T-cell (primary cell): ENCODE measurements around the gene MAPK8. TPM values are rescaled to one million over a fixed set of nuclear protein-coding genes. Genes with fewer than 3 reads are reported as not detected.

ENCODE experiments used
- ATAC-seq, 4 experiments: fragments of 200-7000 bp in 3 of 4; fragments of 150-1000 bp in 1 of 4; cut with Tn5 transposase; replicated peaks in 1 of 4; 1 replicate in 3 of 4; 2 replicates in 1 of 4; pipeline ENCODE4 v1.10.0; 2021; ENCODE audit warnings: moderate library complexity in 3 of 4, mild to moderate bottlenecking in 2 of 4, moderate number of reproducible peaks in 1 of 4
- CTCF ChIA-PET, 2 donors: fragments of 300-600 bp; sonication (Branson Sonifier 250); formaldehyde crosslinking; loops; one replicate each; lab custom pipeline; 2022; ENCODE audit warnings: antibody characterized with exemption in 2 of 2; lab: Charles Lee
- POLR2A ChIA-PET, 2 donors: fragments of 300-600 bp; sonication (Branson Sonifier 250); formaldehyde crosslinking; loops; one replicate each; lab custom pipeline; 2022; ENCODE audit warnings: antibody characterized with exemption in 2 of 2; lab: Charles Lee
- DNase-seq, 35 experiments: peaks; one replicate each; pipeline versions ENCODE4 v3.0.0 to v3.0.0-alpha.2; 2013 to 2023
- H3K27ac ChIP-seq: one replicate; pipeline ENCODE4 v1.5.1; 2013; ENCODE audit warnings: low read length
- H3K27me3 ChIP-seq, 2 experiments: replicated peaks in 1 of 2; 1 replicate in 1 of 2; 2 replicates in 1 of 2; pipeline versions ENCODE4 v1.6.1 to v1.7.0; 2013; ENCODE audit warnings: low read length in 1 of 2, mixed read lengths in 1 of 2; ENCODE audit not compliant: control insufficient read depth in 2 of 2, insufficient read depth in 2 of 2; ENCODE audit errors: extremely low read depth in 1 of 2
- H3K36me3 ChIP-seq, 2 donors: 1 replicate in 1 of 2; 2 replicates in 1 of 2; pipeline versions ENCODE4 v1.6.1 to v1.7.0; 2013; ENCODE audit warnings: low read length in 1 of 2; ENCODE audit not compliant: control insufficient read depth in 2 of 2, insufficient read depth in 1 of 2; ENCODE audit errors: extremely low read depth in 1 of 2
- H3K4me1 ChIP-seq, 2 experiments: 1 replicate in 1 of 2; 2 replicates in 1 of 2; pipeline versions ENCODE4 v1.6.1 to v1.7.0; 2013; ENCODE audit warnings: low read length in 2 of 2, mixed read lengths in 1 of 2; ENCODE audit not compliant: insufficient read depth in 2 of 2, control insufficient read depth in 1 of 2; ENCODE audit errors: extremely low read depth in 1 of 2
- H3K4me3 ChIP-seq, 2 donors: 1 replicate in 1 of 2; 2 replicates in 1 of 2; pipeline versions ENCODE4 v1.5.1 to v1.7.0; 2013; ENCODE audit warnings: mild to moderate bottlenecking in 2 of 2, low read length in 1 of 2, moderate library complexity in 1 of 2; ENCODE audit not compliant: control insufficient read depth in 1 of 2; ENCODE audit errors: extremely low read depth in 1 of 2
- H3K9me3 ChIP-seq: 2 replicates; pipeline ENCODE4 v1.7.0; 2013
- H3K27ac Mint-ChIP-seq, 2 donors: one replicate each; pipeline ENCODE4 v1.8.0; 2020 to 2021; ENCODE audit warnings: mild to moderate bottlenecking in 2 of 2, mixed read lengths in 2 of 2
- H3K27me3 Mint-ChIP-seq, 2 donors: one replicate each; pipeline ENCODE4 v1.8.0; 2021 to 2022; ENCODE audit warnings: mixed read lengths in 2 of 2
- H3K36me3 Mint-ChIP-seq: one replicate; pipeline ENCODE4 v1.8.0; 2021; ENCODE audit warnings: mixed read lengths
- H3K4me1 Mint-ChIP-seq, 3 donors: one replicate each; pipeline ENCODE4 v1.8.0; 2020 to 2022; ENCODE audit warnings: mixed read lengths in 3 of 3, mild to moderate bottlenecking in 1 of 3
- H3K4me3 Mint-ChIP-seq, 3 donors: one replicate each; pipeline ENCODE4 v1.8.0; 2020 to 2022; ENCODE audit warnings: mild to moderate bottlenecking in 3 of 3, mixed read lengths in 3 of 3, moderate library complexity in 3 of 3
- H3K9me3 Mint-ChIP-seq, 3 donors: one replicate each; pipeline ENCODE4 v1.8.0; 2020 to 2022; ENCODE audit warnings: mixed read lengths in 3 of 3
- WGBS: methylation state at CpG from one replicate; pipeline ENCODE4 v1.1.5; 2013; ENCODE audit warnings: missing lambda C conversion rate; ENCODE audit not compliant: insufficient coverage; 5-methylcytosine and 5-hydroxymethylcytosine counted together
- total RNA-seq, 35 experiments: library from RNA in 6 of 35; stranded (reverse) in 6 of 35; fragments of 120-200 nt in 1 of 35; gene quantifications; one replicate each; pipeline versions ENCODE4 v1.2.1 to v1.2.4 and lab custom pipeline; 2013 to 2026

MAPK8 gene
- total RNA-seq, 5 donors from 2014 or later (not counting 1 experiment from before 2014, with no cell fraction given): 35.7 to 49.7 (median 42.4) TPM

- no peak overlapping the region for H3K4me3 ChIP-seq
- H3K27me3 ChIP-seq: peaks cover 0 to 6% of the 10 kb centered on the region in 2 experiments
- ChIA-PET POLR2A (no interaction called here), CTCF (no interaction called here)
- no peak overlapping the region for H3K27ac Mint-ChIP-seq
- no peaks in the 10 kb centered on the region for H3K9me3 Mint-ChIP-seq
- H3K36me3 Mint-ChIP-seq: no peaks in the 10 kb centered on the region
- WGBS: no CpG with 5 or more reads among the region's 3 CpGs
- H3K4me1 ChIP-seq: no peaks in the 10 kb centered on the region
- H3K4me1 Mint-ChIP-seq: no peaks in the 10 kb centered on the region
- no peaks in the 10 kb centered on the region for H3K9me3 ChIP-seq
- no peaks in the 10 kb centered on the region for H3K36me3 ChIP-seq
- peaks cover 0 to 4% of the 10 kb centered on the region in 2 donors for H3K27me3 Mint-ChIP-seq
- no peak overlapping the region for H3K4me3 Mint-ChIP-seq
- ATAC-seq: no peak
- no peak overlapping the region for H3K27ac ChIP-seq
- DNase-seq: no peak
Measured at GRCh38 chr10:48472501-48473069, 166.1 kb downstream of the MAPK8 start.

- no CpG with 5 or more reads among the region's 5 CpGs for WGBS
- Histone ChIP-seq H3K4me3 (no peak overlapping the region), H3K4me1 (no peaks in the 10 kb centered on the region), H3K27ac (no peak overlapping the region), H3K36me3 (no peaks in the 10 kb centered on the region), H3K9me3 (no peaks in the 10 kb centered on the region), H3K27me3 (peaks cover 0 to 13% of the 10 kb centered on the region in 2 experiments)
- ChIA-PET CTCF (no interaction called here), POLR2A (no interaction called here)
- no peaks in the 10 kb centered on the region for H3K36me3 Mint-ChIP-seq
- H3K4me1 Mint-ChIP-seq: no peaks in the 10 kb centered on the region
- ATAC-seq (no peak), DNase-seq (peak in 1 of 35 experiments; percentile 5)
- peaks cover 0 to 8% of the 10 kb centered on the region in 2 donors for H3K27me3 Mint-ChIP-seq
- no peaks in the 10 kb centered on the region for H3K9me3 Mint-ChIP-seq
- no peak overlapping the region for H3K4me3 Mint-ChIP-seq
- H3K27ac Mint-ChIP-seq: no peak overlapping the region
Measured at GRCh38 chr10:48473704-48474103, 167.2 kb downstream of the MAPK8 start.

- H3K4me3 ChIP-seq: no peak overlapping the region
- Mint-ChIP-seq H3K4me1 (no peaks in the 10 kb centered on the region), H3K9me3 (no peaks in the 10 kb centered on the region), H3K4me3 (no peak overlapping the region), H3K27me3 (peaks cover 3 to 8% of the 10 kb centered on the region in 2 donors), H3K27ac (no peak overlapping the region), H3K36me3 (no peaks in the 10 kb centered on the region)
- CTCF ChIA-PET: no interaction called here
- H3K4me1 ChIP-seq: no peaks in the 10 kb centered on the region
- 82% methylated on average over 1 of the region's 3 CpGs for WGBS
- no peak for DNase-seq
- H3K27ac ChIP-seq: no peak overlapping the region
- POLR2A ChIA-PET: no interaction called here
- no peaks in the 10 kb centered on the region for H3K36me3 ChIP-seq
- H3K9me3 ChIP-seq: no peaks in the 10 kb centered on the region
- ATAC-seq: no peak
- peaks cover 0 to 23% of the 10 kb centered on the region in 2 experiments for H3K27me3 ChIP-seq
Measured at GRCh38 chr10:48474765-48475365, 168.4 kb downstream of the MAPK8 start.

- Mint-ChIP-seq H3K27ac (no peak overlapping the region), H3K4me1 (no peaks in the 10 kb centered on the region), H3K4me3 (no peak overlapping the region), H3K27me3 (peaks cover 3 to 11% of the 10 kb centered on the region in 2 donors), H3K9me3 (no peaks in the 10 kb centered on the region), H3K36me3 (no peaks in the 10 kb centered on the region)
- Histone ChIP-seq H3K27ac (no peak overlapping the region), H3K36me3 (no peaks in the 10 kb centered on the region), H3K9me3 (no peaks in the 10 kb centered on the region), H3K4me1 (no peaks in the 10 kb centered on the region), H3K27me3 (peaks cover 0 to 27% of the 10 kb centered on the region in 2 experiments), H3K4me3 (no peak overlapping the region)
- no peak for ATAC-seq
- ChIA-PET POLR2A (no interaction called here), CTCF (no interaction called here)
- WGBS: 85% methylated on average over 4 of the region's 4 CpGs
- DNase-seq: no peak
Measured at GRCh38 chr10:48475943-48476278, 169.4 kb downstream of the MAPK8 start.

GRCh38 chr10:48476279-48476982 lies 170.0 kb downstream of the MAPK8 start:
- CTCF ChIA-PET: no interaction called here
- Histone ChIP-seq H3K4me3 (no peak overlapping the region), H3K27me3 (peaks cover 0 to 30% of the 10 kb centered on the region in 2 experiments), H3K4me1 (no peaks in the 10 kb centered on the region), H3K9me3 (no peaks in the 10 kb centered on the region), H3K27ac (no peak overlapping the region), H3K36me3 (no peaks in the 10 kb centered on the region)
- 72% methylated on average over 4 of the region's 9 CpGs for WGBS
- no peaks in the 10 kb centered on the region for H3K4me1 Mint-ChIP-seq
- no peaks in the 10 kb centered on the region for H3K9me3 Mint-ChIP-seq
- H3K27me3 Mint-ChIP-seq: peaks cover 5 to 11% of the 10 kb centered on the region in 2 donors
- no peaks in the 10 kb centered on the region for H3K36me3 Mint-ChIP-seq
- no peak overlapping the region for H3K4me3 Mint-ChIP-seq
- no peak for DNase-seq
- POLR2A ChIA-PET: no interaction called here
- no peak for ATAC-seq
- H3K27ac Mint-ChIP-seq: no peak overlapping the region

- ATAC-seq: no peak
- ChIA-PET CTCF (interaction anchor here in 1 of 2 donors (0.6 kb wide), 1 partner anchor 102 kb away, joined by 4 read pairs; no protein-coding TSS in a partner anchor), POLR2A (no interaction called here)
- Mint-ChIP-seq H3K4me3 (no peak overlapping the region), H3K27ac (no peak overlapping the region), H3K36me3 (no peaks in the 10 kb centered on the region), H3K9me3 (no peaks in the 10 kb centered on the region), H3K4me1 (no peaks in the 10 kb centered on the region), H3K27me3 (peaks cover 5 to 11% of the 10 kb centered on the region in 2 donors)
- peaks cover 0 to 30% of the 10 kb centered on the region in 2 experiments for H3K27me3 ChIP-seq
- H3K27ac ChIP-seq: no peak overlapping the region
- no peaks in the 10 kb centered on the region for H3K4me1 ChIP-seq
- no peaks in the 10 kb centered on the region for H3K9me3 ChIP-seq
- no peak overlapping the region for H3K4me3 ChIP-seq
- DNase-seq: no peak
- no peaks in the 10 kb centered on the region for H3K36me3 ChIP-seq
Measured at GRCh38 chr10:48477141-48477540, 170.7 kb downstream of the MAPK8 start.
